Measurements from ENCODE around the gene HSD17B12. TPM values are rescaled to one million over a fixed set of nuclear protein-coding genes. Genes with fewer than 3 reads are reported as not detected.

HSD17B12 gene
- total and polyA plus RNA-seq, 2 of the 13 experiments (the other 11 are each of a cell fraction or from before 2014, with no cell fraction given): 50.3 to 117 TPM

DNA sequence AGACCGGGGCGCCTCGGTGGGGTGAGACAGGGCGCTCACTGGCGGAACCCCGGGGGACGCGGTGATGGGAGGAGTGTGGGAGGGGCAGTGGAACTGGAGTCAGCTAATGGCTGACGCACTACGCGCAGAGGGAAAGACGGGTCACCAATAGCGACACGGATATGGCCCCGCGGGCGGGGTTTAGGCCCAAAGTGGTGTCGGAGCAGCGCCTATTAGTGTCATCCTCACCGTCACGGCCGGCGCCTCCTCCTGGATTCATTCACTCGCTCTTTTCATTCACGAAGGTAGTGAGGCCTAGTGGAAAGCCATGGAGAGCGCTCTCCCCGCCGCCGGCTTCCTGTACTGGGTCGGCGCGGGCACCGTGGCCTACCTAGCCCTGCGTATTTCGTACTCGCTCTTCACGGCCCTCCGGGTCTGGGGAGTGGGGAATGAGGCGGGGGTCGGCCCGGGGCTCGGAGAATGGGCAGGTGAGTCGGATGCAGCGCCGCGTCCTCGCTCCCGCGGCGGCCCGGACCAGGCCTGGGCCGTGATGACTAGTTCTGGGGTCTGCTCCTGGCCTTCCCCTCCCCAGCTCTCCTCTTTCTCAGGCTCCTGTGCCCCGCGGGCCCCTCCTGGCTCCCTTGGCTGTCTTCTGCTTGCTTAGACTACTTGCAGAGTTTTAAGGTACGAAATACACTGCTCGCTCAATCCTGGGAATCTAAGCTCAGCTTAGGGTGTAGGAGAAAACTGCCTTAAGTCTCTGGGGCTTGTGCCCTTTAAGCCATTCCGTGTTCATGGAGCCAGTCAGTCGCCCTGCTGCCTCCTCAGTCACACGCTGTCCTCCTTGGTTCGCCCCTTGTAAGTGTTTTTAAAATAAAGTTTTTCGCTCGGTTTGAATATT lies at the start of gene HSD17B12 (continued):
- peak; percentile 94 for TF ChIP-seq UBTF (CRISPR knock-in tag; IDR thresholded peaks at IDR 0.05)
- TF ChIP-seq ZBTB38 (CRISPR knock-in tag; IDR thresholded peaks at IDR 0.05): peak; percentile 11; the same call in 1 of the 2 replicates
- no peak for TF ChIP-seq RORA (CRISPR knock-in tag; IDR thresholded peaks at IDR 0.05)
- TF ChIP-seq ZFP90 (CRISPR knock-in tag; IDR thresholded peaks at IDR 0.05; ENCODE audit: borderline replicate concordance): no peak
- TF ChIP-seq, protein P1, sequence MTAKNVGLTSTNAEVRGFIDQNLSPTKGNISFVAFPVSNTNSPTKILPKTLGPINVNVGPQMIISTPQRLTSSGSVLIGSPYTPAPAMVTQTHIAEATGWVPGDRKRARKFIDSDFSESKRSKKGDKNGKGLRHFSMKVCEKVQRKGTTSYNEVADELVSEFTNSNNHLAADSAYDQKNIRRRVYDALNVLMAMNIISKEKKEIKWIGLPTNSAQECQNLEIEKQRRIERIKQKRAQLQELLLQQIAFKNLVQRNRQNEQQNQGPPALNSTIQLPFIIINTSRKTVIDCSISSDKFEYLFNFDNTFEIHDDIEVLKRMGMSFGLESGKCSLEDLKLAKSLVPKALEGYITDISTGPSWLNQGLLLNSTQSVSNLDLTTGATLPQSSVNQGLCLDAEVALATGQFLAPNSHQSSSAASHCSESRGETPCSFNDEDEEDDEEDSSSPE (CRISPR knock-in tag; IDR thresholded peaks at IDR 0.05): peak; percentile 70; the same call in 1 of the 2 replicates
- peak; percentile 76; the same call in 1 of the 2 replicates for TF ChIP-seq KMT2B (CRISPR knock-in tag; IDR thresholded peaks at IDR 0.05)
- TF ChIP-seq TBL1XR1 (IDR thresholded peaks at IDR 0.05; ENCODE audit: borderline replicate concordance, low read length, partially characterized antibody): no peak
- no peak for TF ChIP-seq PITX1 (CRISPR knock-in tag; IDR thresholded peaks at IDR 0.05)
- TF ChIP-seq ZSCAN12 (CRISPR knock-in tag; IDR thresholded peaks at IDR 0.05): 0 out of 2 replicates have a peak, but pooled peaks have one; percentile 27
- no peak for TF ChIP-seq TEF (CRISPR knock-in tag; IDR thresholded peaks at IDR 0.05)
- TF ChIP-seq MZF1 (CRISPR knock-in tag; IDR thresholded peaks at IDR 0.05; ENCODE audit: borderline replicate concordance): no peak
- TF ChIP-seq ZNF296 (CRISPR knock-in tag; conservative IDR thresholded peaks at IDR 0.05): no peak; the same call in 1 of the 2 replicates
- no peak for TF ChIP-seq ATM (IDR thresholded peaks at IDR 0.05; ENCODE audit: borderline replicate concordance)
- TF ChIP-seq FOXA1 (IDR thresholded peaks at IDR 0.05): no peak
- no peak; the same call in 1 of the 2 replicates for TF ChIP-seq FOXA1 (CRISPR knock-in tag; IDR thresholded peaks at IDR 0.05)
- no peak for TF ChIP-seq ZNF567 (CRISPR knock-in tag; IDR thresholded peaks at IDR 0.05; ENCODE audit: borderline replicate concordance)
- TF ChIP-seq, protein P2, sequence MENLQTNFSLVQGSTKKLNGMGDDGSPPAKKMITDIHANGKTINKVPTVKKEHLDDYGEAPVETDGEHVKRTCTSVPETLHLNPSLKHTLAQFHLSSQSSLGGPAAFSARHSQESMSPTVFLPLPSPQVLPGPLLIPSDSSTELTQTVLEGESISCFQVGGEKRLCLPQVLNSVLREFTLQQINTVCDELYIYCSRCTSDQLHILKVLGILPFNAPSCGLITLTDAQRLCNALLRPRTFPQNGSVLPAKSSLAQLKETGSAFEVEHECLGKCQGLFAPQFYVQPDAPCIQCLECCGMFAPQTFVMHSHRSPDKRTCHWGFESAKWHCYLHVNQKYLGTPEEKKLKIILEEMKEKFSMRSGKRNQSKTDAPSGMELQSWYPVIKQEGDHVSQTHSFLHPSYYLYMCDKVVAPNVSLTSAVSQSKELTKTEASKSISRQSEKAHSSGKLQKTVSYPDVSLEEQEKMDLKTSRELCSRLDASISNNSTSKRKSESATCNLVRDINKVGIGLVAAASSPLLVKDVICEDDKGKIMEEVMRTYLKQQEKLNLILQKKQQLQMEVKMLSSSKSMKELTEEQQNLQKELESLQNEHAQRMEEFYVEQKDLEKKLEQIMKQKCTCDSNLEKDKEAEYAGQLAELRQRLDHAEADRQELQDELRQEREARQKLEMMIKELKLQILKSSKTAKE (CRISPR knock-in tag; IDR thresholded peaks at IDR 0.05; ENCODE audit: borderline replicate concordance): no peak
- TF ChIP-seq ZNF24 (IDR thresholded peaks at IDR 0.05): peak; percentile 67; the same call in 1 of the 2 replicates
- TF ChIP-seq SP1 (IDR thresholded peaks at IDR 0.05): no peak
- peak; percentile 81; the same call in 1 of the 2 replicates for TF ChIP-seq SP1 (CRISPR knock-in tag; IDR thresholded peaks at IDR 0.05)
- TF ChIP-seq NR1H2 (CRISPR knock-in tag; IDR thresholded peaks at IDR 0.05; ENCODE audit: borderline replicate concordance, low read depth): no peak
- no peak; the same call in 1 of the 2 replicates for TF ChIP-seq ZFP41 (CRISPR knock-in tag; IDR thresholded peaks at IDR 0.05; ENCODE audit: borderline replicate concordance)
- no peak for TF ChIP-seq ZNF709 (CRISPR knock-in tag; IDR thresholded peaks at IDR 0.05)
